Left forelimb (tissue), 1 donor: ENCODE data around the gene OR5K2.
A peak's percentile ranks its signal among the peaks of the same experiment; 100 is the strongest.

ENCODE experiments used
- DNase-seq: peaks from one replicate; pipeline ENCODE4 v3.0.0-alpha.2; 2018; ENCODE audit warnings: low spot score

Gene OR5K2

DNA sequence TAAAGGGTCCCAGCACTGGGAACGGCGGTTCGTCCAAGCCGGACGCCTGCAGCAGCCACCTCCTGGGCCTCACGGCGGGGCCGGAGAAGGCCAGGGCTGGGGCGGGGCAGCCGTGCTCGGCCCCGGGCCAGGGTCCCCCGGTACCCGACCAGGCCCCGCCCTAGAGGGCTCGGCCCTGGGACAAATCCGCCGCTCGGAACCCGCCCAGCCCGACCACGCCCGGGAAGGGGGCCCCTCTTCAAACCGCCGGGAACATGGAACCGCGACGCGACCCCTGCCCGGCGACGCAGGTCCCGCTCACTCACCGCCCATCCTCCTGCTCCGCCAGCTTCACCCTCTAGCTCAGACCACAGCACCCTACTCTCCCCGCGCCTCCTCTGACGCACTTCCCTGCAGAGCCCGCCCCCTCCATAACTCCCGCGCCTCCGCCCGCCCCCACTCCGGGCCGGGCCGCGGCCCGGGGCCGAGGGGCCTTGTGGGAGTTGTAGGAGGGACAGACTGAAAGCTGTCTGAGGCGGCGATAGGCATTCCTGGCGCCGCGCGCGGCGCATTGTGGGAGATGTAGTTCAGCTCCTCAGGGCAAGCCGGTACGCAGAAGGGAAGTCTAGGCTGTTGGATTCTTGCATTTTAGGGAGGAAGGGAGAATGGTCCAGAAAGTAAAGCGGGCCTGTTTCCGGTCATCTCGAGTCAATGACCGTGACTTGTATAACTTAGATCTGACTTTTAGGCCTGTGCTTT, 25.2 kb downstream of the OR5K2 start, which contains the start of gene CLDND1:
Gene CLDND1, minus strand, starts transcription at position 359 of the 738 bp plus-strand sequence. CDS start 1,478 bp downstream, outside the sequence.
- peak; percentile 98 for DNase-seq

DNA sequence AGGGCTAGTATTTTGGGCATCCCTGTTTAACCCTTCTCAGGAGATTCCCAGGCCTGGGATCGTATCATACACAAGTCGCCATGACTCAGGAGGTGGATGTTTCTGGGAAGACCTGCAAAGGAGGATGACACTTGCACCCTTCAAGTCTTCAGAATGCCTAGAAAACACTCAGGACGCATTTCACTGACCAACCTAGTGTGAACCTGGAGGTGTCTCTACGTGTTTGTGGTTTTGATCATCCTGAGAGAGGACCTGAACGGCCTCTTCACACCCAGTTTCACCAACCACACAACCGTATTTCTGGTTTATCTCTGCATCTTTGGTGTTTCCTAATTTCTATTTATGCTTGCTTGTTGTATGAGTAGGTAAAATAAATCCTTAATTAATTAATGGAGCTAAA, 28.0 kb downstream of the OR5K2 start:
- DNase-seq, result no peak

DNA sequence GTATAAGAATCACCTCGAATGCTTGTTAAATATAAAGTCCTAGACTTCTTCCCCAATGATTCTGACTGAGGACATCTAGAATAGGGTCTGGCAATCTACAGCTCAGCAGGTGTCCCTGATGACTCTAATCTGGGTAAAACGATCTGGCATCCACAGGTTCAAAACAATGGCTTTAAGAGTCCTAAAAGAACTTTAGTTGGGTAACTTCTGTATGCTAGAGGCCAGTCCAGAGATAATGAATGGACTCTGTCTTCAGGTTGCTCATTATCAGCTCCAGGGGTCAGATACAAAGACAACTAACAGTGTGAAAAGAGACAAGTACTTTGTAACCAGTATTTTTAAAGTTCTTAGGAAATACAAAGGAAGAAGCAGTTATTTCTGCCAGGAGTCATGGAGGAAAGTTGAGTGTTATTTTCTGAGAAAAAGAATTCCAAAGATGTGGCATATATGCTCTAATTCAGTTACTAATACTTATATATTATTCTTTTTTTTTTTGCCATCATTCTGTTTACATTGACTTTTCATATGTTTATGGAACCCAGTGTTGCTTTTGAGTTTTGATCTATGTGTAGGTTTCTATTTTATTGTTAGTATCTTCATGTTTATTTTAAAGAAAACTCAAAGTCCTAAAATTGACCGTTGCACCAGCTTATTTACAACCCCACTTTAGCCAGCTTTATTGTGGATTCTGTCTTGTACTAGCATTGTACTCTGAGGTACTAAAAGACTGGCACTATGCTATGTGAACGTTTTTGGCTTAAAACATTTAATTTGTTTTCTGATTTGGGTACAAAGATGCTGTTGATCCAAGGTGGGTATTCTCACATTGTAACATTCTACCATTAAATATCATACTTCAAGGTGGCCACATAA, 31.2 kb downstream of the OR5K2 start:
- no peak for DNase-seq

DNA sequence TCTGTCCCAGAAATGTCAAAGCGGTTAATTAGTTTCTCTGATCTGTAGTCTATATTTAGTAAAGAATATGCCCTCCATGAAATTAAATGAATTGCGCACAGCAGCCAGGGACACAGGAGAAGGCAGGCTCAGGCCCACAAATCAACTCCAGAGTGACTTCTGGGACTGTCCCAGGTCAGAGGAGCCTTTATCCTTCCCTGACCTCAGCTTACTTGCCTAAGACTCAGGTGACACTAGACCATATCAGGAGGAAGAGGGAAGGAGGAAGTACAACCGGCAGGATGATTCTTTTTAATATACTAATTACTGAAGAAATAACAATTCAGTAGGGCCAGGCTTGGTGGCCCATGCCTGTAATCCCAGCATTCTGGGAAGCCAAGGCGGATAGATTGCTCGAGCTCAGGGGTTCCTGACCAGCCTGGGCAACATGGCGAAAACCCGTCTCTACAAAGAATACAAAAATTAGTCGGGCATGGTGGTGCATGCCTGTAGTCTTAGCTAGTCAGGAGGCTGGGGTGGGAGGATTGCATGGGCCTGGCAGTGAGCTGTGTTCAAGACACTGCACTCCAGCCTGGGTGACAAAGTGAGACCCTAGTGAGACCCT, 32.5 kb downstream of the OR5K2 start:
- DNase-seq, result no peak

DNA sequence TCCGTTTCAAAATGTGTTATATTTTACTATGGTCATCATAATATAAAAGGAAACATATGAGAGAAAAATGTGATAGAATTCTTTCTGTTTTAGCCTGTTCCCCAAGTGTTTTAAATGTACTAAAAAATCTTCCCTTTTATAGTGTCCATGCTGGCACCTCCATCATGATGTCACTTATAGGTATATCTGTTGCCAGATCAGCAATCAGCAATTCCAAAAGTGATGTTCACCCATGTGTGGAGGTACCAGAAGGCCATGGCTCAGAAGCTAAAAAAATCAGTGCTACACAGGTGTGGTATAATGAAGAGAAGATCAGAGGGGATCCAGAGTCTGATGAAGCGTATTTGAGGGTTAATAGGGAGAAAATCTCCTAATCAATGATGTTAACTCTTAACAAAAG, 33.2 kb downstream of the OR5K2 start:
- DNase-seq, result no peak

DNA sequence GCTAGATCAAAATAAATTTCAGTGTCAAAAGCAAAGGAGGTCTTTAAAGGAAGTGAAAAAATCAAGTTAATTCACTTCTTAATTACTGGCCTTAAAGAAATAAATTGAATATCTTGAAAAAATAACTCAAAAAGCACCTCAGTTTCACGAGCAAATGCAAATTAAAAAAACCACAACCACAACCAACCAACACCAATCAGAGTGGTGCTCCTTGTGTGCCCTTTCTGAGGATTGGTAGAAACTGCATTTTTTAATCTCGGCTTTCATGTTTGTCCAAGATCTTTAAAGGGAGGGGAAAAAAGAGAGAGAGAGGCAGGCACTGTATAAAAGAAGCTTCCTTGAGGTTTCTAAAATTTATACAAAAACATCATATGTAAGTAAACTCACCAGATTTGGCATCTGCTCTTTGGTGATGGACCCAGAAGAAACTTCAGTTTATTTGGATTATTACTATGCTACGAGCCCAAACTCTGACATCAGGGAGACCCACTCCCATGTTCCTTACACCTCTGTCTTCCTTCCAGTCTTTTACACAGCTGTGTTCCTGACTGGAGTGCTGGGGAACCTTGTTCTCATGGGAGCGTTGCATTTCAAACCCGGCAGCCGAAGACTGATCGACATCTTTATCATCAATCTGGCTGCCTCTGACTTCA, 34.3 kb downstream of the OR5K2 start, which contains the start of gene GPR15:
Gene GPR15, plus strand, starts transcription at position 357 of the 653 bp plus-strand sequence. Its CDS starts 56 bp downstream, at position 413.
- no peak for DNase-seq

DNA sequence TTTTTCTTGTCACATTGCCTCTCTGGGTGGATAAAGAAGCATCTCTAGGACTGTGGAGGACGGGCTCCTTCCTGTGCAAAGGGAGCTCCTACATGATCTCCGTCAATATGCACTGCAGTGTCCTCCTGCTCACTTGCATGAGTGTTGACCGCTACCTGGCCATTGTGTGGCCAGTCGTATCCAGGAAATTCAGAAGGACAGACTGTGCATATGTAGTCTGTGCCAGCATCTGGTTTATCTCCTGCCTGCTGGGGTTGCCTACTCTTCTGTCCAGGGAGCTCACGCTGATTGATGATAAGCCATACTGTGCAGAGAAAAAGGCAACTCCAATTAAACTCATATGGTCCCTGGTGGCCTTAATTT, 34.8 kb downstream of the OR5K2 start:
- DNase-seq, result no peak

DNA sequence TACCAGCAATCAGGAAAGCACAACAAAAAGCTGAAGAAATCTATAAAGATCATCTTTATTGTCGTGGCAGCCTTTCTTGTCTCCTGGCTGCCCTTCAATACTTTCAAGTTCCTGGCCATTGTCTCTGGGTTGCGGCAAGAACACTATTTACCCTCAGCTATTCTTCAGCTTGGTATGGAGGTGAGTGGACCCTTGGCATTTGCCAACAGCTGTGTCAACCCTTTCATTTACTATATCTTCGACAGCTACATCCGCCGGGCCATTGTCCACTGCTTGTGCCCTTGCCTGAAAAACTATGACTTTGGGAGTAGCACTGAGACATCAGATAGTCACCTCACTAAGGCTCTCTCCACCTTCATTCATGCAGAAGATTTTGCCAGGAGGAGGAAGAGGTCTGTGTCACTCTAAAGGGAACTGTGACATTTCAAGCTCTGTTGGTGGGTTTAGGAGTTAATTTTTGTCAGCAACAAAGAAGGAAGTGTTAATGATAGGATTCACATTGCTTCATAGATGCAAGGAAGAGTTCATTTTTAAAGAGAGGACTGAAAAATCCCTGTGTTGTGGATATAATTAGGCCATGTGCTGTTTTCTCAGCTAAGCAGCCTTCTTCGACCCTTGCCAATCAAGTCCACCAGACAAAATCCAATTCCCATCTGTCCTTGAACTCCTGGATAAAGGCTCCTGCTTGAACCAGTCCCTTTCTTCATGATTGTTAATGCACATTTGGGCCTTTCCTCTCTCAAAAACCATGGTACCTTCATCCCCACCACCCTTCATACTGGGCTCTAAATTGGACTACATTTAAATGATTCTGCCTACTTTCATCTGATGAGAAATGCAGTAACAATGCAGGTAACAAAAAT, 35.5 kb downstream of the OR5K2 start:
- no peak for DNase-seq

DNA sequence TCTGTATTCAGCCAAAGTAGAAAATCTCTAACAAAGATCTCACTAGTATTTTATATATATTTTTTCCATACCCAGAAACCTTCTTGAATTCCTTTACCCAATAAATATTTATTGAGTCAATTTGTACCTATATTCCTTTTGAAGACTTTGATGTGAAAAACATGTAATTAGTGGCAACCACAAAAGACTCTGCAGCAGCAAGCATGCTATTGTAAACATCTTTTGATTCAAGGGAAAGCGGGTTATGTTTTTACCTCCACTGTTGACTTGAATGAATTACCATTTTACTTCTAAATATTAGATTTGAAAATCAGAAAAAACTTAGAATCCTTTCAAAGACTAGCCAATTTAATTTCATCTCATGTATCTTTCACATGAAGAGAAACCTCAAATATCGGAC, 36.7 kb downstream of the OR5K2 start:
- DNase-seq, result no peak

DNA sequence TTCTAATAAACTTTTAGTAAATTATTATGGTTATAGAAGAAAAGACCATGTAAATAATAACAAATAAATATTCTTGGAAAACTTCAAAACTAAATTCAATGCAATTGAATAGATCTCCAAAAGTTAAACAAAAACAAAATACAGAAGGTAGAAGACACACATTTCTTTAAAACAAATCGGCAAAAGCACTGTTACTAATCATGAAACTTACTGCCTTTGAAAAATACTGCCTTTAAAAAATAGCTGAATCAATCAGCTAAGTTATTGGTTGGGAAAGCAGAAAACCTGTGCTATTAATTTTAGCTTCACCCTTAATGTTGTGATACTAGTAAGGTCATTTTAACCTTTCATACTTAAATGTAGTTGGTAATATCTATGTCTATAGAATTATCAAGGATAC, 37.3 kb downstream of the OR5K2 start:
- no peak for DNase-seq

DNA sequence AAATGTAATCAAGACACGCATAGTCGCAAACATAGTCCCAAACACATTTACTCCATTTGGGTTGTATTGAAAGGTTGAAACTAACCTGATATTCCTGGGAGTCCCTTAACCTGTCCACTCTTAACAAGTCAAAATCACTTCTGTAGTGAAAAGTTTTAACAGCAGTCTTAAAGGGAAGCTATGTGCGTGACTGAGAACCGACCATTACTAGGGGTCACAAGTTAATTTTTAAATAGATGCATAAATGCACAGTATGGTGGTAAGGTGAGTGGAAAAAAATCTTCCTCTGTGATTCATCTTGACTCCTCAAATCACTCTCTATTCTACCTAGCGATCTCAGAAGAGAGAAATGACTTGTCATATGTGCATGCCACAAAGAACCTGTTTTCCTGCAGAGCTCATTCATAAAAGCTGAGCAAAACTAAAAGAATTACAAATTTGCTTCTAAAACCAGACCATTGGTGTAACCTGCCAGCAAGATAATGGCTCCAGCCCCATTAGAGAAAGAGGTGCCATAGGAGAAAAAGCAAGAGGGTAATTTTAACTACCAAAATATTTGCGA, 39.1 kb downstream of the OR5K2 start:
- DNase-seq, result no peak

DNA sequence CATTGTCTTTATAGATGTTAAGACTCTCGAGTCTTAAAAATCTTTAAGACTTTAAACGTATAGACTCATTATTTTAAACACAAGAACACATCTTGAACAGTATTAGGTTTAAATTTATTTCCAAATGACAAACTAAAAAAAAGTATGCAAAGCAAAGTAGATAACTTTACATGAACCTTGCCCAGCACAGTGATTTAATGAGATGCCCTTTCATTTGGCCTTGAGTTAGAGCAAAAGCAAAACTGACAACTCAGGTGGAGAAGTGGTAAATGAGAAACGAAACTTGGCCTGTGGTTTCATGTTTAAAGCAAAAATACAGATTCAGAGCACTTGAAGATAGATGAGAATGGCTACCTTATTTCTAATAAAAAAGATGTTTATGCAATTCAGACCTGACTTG, 42.9 kb downstream of the OR5K2 start:
- DNase-seq, result no peak

DNA sequence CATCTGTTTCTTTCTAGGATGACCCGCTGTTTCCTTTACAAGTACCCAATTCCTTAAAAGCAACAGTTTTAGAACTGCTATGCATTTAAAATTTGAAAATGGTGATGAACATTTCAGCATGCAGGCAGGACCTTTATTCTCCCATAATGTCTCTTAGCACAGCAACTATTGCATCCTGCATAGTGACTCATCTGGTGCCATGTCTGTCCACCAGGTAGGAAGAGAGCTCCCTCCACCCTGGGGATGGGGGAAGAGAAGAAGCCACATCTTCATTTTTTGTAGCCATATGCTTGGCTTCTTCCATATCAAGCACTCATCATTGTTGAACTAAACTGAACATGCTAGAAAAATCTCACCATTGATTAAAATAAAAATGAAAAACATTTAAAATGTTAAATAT, 44.2 kb downstream of the OR5K2 start:
- no peak for DNase-seq

DNA sequence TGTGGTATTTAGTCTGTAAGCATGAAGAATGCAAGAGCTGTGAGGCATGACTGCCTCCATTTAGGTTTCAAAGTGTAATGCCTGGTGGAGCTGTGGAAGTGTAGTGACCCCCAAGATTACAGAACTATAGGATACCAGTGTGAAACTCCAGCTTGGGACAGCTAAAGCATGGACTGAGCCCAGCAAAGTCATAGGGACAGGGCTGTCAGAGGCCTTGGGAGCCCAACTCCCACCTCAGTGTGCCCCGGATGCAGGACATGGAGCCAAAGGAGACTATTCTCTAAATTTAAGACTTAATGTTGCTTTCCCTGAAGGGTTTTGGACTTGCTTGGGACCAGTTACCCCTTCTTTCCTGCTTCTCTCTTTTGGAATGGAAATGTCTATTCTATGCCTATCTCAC, 45.1 kb downstream of the OR5K2 start:
- DNase-seq, result no peak

DNA sequence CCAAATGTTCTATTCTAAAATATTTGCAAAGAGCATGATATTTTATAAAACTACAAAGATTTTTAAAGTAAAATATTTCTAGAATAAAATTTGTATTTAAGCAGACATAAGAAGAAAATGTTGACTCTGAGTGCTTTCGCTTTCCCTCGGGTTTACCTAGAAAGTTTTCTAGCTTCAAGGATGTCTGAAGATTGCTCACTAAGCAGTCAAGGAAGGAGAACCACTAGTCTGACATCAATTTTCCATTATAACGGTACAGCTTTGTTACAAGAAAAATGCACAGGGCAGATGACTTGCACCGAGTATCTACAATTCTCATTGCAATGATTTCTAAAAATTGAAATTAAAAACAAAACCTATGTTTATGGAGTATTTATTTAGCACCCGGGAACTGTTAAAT, 48.5 kb downstream of the OR5K2 start:
- no peak for DNase-seq
